ENCODE data around the gene FCRLB. TPM values are rescaled to one million over a fixed set of nuclear protein-coding genes. Genes with fewer than 3 reads are reported as not detected.

Gene FCRLB
- total and polyA plus RNA-seq, 11 donors = 0.22 to 0.75 (median 0.46) TPM

DNA sequence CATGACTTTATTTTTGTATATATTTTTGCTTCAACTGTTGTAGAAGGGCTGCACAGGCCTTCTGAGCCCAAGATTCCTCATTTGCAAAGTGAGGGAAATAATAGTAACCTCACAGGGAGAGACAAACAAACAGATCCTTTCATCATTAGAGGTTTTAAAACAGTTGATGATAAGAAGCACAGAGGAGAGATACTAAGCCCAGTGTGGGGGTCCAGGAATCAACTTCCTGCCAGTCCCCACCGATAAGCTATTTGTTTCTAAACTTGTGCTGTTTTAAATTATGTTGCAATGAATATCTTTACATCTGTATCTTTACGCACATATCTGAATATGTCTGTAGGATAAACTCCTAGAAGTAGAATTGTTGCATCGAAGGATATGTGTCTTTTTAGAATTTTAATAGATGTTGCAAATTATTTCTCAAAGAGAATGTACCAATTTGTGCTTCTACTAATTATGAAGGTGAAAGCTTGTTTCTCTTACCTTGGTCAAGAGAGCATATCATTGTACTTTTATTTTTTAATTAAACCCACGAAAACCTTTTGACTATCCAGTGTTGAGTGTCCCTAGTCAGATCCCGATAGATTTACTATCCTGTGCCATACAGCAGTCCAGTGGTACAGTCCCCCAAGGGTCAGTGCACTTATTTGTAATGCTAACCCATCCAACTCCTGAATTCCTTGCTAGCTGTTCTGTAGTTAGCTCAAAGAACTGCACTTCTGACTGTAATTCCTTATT lies 10.8 kb downstream of the FCRLB start:
- H3K9me3 ChIP-seq = no peaks in the 10 kb centered on the region
- no peak overlapping the region for H3K4me3 ChIP-seq
- peaks cover 0 to 6% (median 0%) of the 10 kb centered on the region in 9 donors for H3K27me3 ChIP-seq
- H3K27ac ChIP-seq = no peak overlapping the region
- DNase-seq (no peak), ATAC-seq (no peak)
- H3K4me1 ChIP-seq = peaks cover 0 to 40% (median 1%) of the 10 kb centered on the region in 12 donors
- WGBS, 4 donors = 70 to 81% (median 76%) methylated on average over 5 of the region's 5 CpGs
- intact Hi-C loops (cut with DNase I) = loop anchor here in 3 of 10 donors (5.0 to 10.0 kb wide), 2 partner anchors 50 to 247 kb away; no protein-coding TSS in a partner anchor
- no peak for TF ChIP-seq POLR2A (IDR thresholded peaks at IDR 0.05)
- no peaks in the 10 kb centered on the region for H3K36me3 ChIP-seq

DNA sequence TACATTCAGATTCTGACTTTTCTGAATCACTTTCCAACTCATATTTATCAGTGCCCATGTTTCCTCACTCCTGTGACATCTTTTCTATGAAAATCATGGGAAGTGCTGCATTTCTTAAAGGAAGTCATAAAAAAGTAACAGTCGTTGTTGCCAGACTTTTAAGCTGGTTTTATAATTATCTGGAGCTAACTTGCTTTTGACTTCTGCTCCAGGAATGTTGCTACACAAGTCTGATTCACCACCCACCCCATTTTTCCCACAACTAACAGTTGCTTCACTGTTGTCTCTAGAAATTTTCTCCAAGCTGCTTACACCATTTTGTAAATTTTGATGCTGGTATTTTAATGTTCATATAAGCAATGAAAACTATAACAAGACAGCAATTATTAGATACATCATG lies 12.2 kb downstream of the FCRLB start:
- TF ChIP-seq, protein P1, sequence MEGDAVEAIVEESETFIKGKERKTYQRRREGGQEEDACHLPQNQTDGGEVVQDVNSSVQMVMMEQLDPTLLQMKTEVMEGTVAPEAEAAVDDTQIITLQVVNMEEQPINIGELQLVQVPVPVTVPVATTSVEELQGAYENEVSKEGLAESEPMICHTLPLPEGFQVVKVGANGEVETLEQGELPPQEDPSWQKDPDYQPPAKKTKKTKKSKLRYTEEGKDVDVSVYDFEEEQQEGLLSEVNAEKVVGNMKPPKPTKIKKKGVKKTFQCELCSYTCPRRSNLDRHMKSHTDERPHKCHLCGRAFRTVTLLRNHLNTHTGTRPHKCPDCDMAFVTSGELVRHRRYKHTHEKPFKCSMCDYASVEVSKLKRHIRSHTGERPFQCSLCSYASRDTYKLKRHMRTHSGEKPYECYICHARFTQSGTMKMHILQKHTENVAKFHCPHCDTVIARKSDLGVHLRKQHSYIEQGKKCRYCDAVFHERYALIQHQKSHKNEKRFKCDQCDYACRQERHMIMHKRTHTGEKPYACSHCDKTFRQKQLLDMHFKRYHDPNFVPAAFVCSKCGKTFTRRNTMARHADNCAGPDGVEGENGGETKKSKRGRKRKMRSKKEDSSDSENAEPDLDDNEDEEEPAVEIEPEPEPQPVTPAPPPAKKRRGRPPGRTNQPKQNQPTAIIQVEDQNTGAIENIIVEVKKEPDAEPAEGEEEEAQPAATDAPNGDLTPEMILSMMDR (IDR thresholded peaks at IDR 0.05) = no peak
- no peak for TF ChIP-seq POLR2A (IDR thresholded peaks at IDR 0.05)
- intact Hi-C loops (cut with DNase I) = loop anchor here in 3 of 10 donors (5.0 to 10.0 kb wide), 2 partner anchors 51 to 249 kb away; no protein-coding TSS in a partner anchor
- Histone ChIP-seq H3K9me3 (no peaks in the 10 kb centered on the region), H3K36me3 (no peaks in the 10 kb centered on the region), H3K27ac (peak overlapping the region in 6 of 12 donors; percentile 9 to 39 (median 21)), H3K27me3 (peaks cover 0 to 9% (median 0%) of the 10 kb centered on the region in 9 donors), H3K4me1 (peaks cover 0 to 39% (median 0%) of the 10 kb centered on the region in 12 donors), H3K4me3 (no peak overlapping the region)
- DNase-seq = no peak
- ATAC-seq = peak in 2 of 4 donors; percentile 32 to 34
- 17 to 31% (median 25%) methylated on average over 1 of the region's 1 CpG for WGBS, 4 donors

DNA sequence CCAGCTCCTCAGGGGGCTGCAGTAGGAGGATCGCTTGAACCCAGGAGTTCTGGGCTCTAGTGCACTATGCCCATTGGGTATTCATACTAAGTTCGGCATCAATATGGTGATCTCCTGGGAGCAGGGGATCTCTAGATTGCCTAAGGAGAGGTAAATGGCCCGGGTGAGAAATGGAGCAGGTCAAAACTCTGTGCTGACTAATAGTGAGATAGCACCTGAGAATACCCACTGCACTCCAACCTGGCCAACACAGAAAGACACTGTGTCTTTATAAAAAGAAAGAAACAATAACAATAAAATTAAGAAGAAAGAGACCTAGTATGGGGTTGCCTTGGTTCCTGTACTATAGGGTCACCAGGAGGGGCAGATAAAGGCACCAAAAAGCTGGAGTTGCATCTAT lies 14.5 kb downstream of the FCRLB start:
- H3K9me3 ChIP-seq = no peaks in the 10 kb centered on the region
- H3K27ac ChIP-seq = peak overlapping the region in 1 of 12 donors; percentile 15
- ATAC-seq (no peak), DNase-seq (no peak)
- H3K27me3 ChIP-seq = peaks cover 0 to 11% (median 0%) of the 10 kb centered on the region in 9 donors
- peaks cover 0 to 45% (median 0%) of the 10 kb centered on the region in 12 donors for H3K4me1 ChIP-seq
- H3K4me3 ChIP-seq = no peak overlapping the region
- TF ChIP-seq, protein P1 (IDR thresholded peaks at IDR 0.05) = no peak
- TF ChIP-seq POLR2A (IDR thresholded peaks at IDR 0.05) = no peak
- H3K36me3 ChIP-seq = no peaks in the 10 kb centered on the region
- intact Hi-C loops (cut with DNase I) = loop anchor here in 4 of 10 donors (5.0 to 10.0 kb wide), 2 partner anchors 89 to 251 kb away; no protein-coding TSS in a partner anchor
- WGBS, 4 donors = 85 to 92% (median 89%) methylated on average over 3 of the region's 3 CpGs

DNA sequence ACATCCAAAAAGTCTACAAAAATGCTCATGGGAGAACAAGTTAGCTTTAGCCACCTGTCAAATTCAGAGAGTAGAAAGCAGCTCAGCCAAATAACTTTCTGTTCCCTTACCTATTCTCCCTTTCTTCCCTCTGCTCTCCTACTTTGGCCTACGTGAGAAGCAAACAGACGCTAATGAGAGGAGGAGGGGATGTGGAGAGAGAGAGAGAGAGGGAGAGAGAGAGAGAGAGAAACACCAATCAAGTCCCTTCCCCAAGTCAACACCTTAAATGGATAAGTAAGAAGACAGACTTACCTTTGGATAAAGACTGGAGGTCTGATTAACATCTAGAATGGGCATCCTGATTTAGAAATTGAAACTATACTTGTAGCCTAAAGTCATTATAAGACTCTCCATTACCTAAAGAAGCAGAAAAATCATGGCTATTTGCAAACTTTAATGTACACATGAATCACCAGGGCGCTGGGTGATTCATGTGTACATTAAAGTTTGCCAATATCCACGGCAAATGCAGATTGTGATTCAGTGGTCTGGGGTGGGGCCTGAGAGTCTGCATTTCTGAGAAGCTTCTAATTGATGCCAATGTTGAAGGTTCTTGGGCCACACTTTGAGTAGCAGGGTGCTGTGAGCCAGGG lies 15.1 kb downstream of the FCRLB start:
- intact Hi-C loops (cut with DNase I) = loop anchor here in 4 of 10 donors (5.0 to 10.0 kb wide), 2 partner anchors 89 to 252 kb away; no protein-coding TSS in a partner anchor
- Histone ChIP-seq H3K27ac (no peak overlapping the region), H3K4me1 (peaks cover 0 to 48% (median 0%) of the 10 kb centered on the region in 12 donors), H3K4me3 (no peak overlapping the region), H3K27me3 (peaks cover 0 to 11% (median 0%) of the 10 kb centered on the region in 9 donors), H3K9me3 (no peaks in the 10 kb centered on the region), H3K36me3 (no peaks in the 10 kb centered on the region)
- no peak for ATAC-seq
- WGBS, 4 donors = 71 to 89% (median 81%) methylated on average over 4 of the region's 4 CpGs
- TF ChIP-seq, protein P1 (IDR thresholded peaks at IDR 0.05) = no peak
- TF ChIP-seq POLR2A (IDR thresholded peaks at IDR 0.05) = no peak
- DNase-seq = no peak
